Measurements from ENCODE around the gene AKR1C1.
"Not testable (repeated sequence)": the region's sequence is repeated elsewhere in the genome, so short reads cannot be mapped to it uniquely, and the experiment has no call there.

DNA sequence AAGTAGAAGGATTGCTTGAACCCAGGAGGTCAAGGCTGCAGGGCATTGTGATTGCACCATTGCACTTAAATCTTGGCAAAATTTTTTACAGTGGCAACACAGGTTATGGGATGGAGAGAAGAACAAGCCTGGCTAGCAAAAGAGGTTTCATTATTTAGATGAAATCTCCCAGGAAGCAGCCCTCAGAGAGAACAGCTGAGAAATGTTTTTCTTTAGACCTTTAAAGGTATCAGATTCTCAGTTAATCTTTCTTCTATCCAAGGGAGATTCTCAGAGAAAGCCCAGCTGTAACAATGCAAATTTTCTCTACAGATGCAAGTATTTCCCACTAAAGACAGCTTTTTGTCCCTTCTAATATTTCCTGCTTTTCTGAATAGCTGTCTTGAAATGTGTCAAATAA is 19.8 kb upstream of the AKR1C1 start:
- TF ChIP-seq, protein P1, sequence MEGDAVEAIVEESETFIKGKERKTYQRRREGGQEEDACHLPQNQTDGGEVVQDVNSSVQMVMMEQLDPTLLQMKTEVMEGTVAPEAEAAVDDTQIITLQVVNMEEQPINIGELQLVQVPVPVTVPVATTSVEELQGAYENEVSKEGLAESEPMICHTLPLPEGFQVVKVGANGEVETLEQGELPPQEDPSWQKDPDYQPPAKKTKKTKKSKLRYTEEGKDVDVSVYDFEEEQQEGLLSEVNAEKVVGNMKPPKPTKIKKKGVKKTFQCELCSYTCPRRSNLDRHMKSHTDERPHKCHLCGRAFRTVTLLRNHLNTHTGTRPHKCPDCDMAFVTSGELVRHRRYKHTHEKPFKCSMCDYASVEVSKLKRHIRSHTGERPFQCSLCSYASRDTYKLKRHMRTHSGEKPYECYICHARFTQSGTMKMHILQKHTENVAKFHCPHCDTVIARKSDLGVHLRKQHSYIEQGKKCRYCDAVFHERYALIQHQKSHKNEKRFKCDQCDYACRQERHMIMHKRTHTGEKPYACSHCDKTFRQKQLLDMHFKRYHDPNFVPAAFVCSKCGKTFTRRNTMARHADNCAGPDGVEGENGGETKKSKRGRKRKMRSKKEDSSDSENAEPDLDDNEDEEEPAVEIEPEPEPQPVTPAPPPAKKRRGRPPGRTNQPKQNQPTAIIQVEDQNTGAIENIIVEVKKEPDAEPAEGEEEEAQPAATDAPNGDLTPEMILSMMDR (IDR thresholded peaks at IDR 0.05; ENCODE audit: low read length), result not testable (repeated sequence)
- not testable (repeated sequence) for TF ChIP-seq EZH2 (IDR thresholded peaks at IDR 0.05; ENCODE audit: borderline replicate concordance, low read length)

All from OCI-LY1 (cell line).